Caki2 (cell line): ENCODE measurements around the gene MED27. TPM values are rescaled to one million over a fixed set of nuclear protein-coding genes. Genes with fewer than 3 reads are reported as not detected.
"Not testable (repeated sequence)": the region's sequence is repeated elsewhere in the genome, so short reads cannot be mapped to it uniquely, and the experiment has no call there.

Source experiments
- DNase-seq: peaks from one replicate; pipeline ENCODE4 v3.0.0-alpha.2; 2015; ENCODE audit warnings: low read depth
- in situ Hi-C: cut with HindIII; loops from 2 replicates; pipeline ENCODE4 v1.10.0; 2016; ENCODE audit warnings: low sequenced_read_pairs, low pct_unique_long_range_greater_than_20kb, mixed read lengths
- total RNA-seq: library from RNA; depleted of rRNA; stranded (reverse); fragments of >200 nt; shearing (Covaris generic); gene quantifications from 2 replicates; pipeline ENCODE4 v1.2.3, GENCODE V29; 2014; ENCODE audit warnings: low replicate concordance

The MED27 gene
- total RNA-seq, 1 experiment from 2014 or later, result 72.8 TPM

DNA sequence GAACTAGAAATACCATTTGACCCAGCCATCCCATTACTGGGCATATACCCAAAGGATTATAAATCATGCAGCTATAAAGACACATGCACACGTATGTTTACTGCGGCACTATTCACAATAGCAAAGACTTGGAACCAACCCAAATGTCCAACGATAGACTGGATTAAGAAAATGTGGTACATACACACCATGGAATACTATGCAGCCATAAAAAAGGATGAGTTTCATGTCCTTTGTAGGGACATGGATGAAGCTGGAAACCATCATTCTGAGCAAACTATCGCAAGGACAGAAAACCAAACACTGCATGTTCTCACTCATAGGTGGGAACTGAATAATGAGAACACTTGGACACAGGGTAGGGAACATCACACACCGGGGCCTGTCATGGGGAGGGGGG lies 158.0 kb downstream of the MED27 start:
- DNase-seq, result not testable (repeated sequence)

GRCh38 chr9:131919216-131919615 lies 160.5 kb downstream of the MED27 start:
- DNase-seq, result no peak
- in situ Hi-C loops, result no loop called here

More for the DNA sequence above, 158.0 kb downstream of the MED27 start:
- in situ Hi-C loops, result not testable (repeated sequence)

DNA sequence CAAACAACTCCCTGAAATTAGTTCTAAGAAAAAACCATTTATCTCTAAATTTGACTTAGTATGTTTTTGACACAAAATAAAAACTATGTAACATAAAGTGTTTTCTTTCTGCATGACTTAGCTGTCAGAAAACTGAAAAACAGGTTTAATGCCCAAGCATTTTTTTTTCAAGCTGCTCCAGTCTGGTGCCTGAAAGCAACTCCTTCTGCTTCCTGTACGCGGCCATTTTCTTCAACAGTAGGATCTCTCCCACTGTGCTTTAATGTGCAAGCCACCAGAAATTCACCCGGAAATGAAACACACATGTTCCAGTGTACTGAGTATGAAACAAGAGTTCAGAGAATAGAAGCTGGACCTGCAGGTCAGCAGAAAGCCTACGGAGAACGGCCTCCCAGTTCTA lies 161.2 kb downstream of the MED27 start:
- no peak for DNase-seq
- in situ Hi-C loops, result no loop called here

- in situ Hi-C loops, result no loop called here
- DNase-seq, result no peak
These were observed 162.7 kb downstream of the MED27 start for GRCh38 chr9:131917009-131917408.

DNA sequence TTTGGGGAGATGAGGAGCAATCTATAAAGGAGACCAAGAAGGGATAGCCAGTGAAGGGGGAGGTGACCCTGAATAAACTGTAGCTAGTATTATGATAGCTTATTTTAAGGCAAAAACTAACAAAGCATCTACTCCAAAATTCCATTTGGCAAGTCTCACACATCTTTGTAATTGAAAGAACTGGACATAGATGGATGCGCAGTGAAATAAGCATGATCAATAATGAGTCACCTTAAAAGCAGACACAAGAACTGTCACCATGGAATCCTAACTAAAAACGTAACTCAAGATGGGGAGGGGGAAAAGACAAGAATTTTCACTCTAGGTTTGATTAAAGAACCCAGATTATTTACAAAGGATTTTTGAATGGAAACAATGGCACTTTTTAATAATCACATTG lies 164.5 kb downstream of the MED27 start:
- no peak for DNase-seq
- in situ Hi-C loops, result no loop called here

DNA sequence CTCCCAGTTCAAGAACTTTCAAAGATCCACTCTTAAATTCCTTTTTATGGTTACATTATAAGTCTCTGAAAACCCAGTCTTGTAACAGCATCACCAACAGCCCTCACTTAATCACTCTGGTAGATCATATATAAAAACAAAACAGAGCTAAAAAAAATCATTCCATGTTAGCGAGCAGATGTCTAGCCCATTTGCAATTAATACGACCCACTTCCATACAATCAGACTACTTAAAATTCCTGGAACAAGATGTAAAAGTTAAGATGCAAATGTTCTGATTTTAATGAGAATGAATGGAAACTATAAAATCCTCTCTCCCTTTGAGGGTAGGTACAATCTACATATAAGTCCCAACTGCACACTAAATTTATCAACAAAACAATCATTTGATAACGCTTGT lies 167.0 kb downstream of the MED27 start:
- DNase-seq, result no peak
- in situ Hi-C loops, result no loop called here

DNA sequence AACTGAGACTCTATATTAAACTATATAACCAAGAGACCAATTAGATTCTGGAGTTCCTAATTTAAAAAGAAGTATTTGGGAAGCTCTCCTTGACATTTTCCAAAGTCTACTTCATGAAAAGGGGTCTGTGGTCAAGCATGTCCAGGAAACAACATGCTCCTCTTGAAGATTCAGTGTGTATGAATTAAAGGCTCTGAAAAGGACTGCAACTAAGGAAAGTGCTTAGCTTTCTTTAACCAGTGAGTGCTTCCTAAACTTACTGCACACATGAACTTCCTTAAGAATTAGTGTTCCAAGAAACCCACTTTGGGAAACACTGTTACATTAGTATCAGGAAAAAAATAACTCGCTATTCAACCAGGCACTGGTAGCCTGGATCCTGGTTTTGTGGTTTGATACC lies 167.6 kb downstream of the MED27 start:
- in situ Hi-C loops, result no loop called here
- no peak for DNase-seq

GRCh38 chr9:131910572-131910971 lies 169.1 kb downstream of the MED27 start:
- DNase-seq, result no peak
- in situ Hi-C loops, result no loop called here

DNA sequence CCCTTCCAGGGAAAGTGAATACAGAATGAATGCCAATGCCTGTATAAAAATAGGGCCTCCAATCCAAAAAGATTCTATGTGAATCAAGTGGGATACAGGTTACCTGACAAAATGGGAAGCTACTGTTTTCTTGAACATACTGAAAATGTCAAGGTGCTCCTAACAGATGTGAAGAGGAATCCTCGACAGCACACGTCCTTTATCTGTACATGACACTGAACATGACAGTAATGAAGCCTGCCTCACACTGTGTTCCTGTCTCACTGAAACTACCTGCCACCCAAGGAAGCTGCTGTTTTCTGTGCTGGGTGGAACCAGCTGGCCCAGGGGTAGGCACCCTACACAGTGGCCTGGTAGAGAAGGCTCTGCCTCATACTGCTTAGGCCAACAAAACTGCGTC lies 174.5 kb downstream of the MED27 start:
- DNase-seq, result no peak
- in situ Hi-C loops, result no loop called here

DNA sequence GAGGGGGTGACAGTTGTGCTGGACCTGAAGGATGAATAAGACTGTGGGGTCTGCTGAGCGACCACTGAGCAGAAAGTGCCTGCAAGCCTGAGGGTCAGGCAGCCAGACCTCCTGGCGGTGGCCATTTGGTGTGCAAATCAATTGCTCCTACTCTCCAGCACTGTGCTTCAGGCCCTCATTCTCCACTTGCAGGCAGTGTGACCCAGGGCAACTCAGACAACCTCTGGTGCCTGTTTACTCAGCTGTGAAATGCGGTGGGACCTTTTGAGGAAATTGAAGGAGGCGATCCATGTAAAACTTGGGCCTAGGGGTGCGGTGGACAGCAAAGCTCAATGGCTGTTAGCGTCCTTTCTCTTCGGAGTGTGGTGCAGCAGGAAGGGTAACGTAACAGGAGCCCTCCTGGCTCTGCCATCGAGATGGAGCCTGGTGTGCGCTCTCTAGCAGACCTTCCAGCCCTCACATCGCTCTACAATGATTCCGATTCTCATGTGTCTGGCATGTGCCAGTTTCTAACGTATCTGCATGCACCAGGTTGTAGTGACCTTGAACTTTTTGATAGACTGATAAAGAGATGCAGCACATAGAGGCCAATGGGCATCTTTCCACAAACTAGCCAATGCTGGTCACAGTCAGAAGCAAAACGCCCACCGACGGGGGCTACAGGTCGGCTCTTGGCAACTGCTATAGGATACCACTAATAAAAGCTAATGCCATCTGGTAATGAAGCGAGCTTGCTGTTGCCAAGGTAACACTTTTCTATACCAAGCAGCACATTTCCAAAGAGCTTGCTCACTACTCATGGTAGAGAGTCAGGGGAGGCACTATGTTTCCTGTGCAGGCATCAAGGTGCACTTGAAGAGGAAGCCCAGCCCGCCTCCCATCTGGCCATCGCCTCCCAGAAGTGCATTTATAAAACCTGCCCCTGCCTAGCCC lies 180.1 kb downstream of the MED27 start:
- in situ Hi-C loops, result no loop called here
- DNase-seq, result no peak

GRCh38 chr9:131892902-131893500 lies 186.7 kb downstream of the MED27 start:
- no peak for DNase-seq
- in situ Hi-C loops, result no loop called here

GRCh38 chr9:131892162-131892707 lies 187.4 kb downstream of the MED27 start:
- in situ Hi-C loops, result no loop called here
- DNase-seq, result no peak

DNA sequence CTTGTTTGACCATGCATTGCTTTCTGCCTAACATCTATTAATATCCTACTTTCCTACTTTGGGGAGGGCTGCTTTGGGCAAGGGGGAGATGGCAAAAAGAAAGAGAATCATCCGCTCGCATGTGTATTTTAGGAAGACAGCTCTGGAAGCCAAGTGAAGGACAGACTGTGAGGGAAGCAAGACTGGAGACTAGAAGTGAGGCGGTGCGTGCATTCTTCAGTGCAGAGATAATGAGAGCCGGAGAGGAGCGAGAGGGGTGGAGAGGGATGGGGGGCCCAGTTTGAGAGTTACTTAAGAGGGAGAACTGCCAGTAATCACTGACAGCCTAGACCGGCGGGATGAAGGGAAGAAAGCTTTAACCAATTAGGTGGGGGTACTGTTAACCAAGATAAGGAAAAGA lies 188.1 kb downstream of the MED27 start:
- in situ Hi-C loops, result no loop called here
- DNase-seq, result no peak

GRCh38 chr9:131889437-131890251 lies 190.0 kb downstream of the MED27 start:
- in situ Hi-C loops, result no loop called here
- no peak for DNase-seq

DNA sequence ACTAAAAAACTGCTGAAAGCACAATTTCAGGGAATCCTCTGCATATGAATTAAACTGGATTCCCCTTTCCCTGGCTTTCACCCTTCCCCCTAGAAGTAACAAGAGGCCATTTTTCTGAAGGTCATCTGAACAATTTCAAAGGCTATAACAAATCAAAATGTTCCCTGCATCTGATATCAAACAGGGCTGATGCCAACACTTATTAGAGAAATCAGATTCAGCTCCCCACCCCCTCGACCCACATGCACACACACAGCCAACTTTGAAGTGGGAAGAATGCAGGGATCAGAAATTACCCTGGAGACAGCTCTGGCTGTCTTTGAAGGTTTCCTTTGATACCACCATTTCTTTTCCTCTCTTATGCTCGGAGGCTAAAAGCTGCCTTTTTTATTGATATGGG lies 190.7 kb downstream of the MED27 start:
- in situ Hi-C loops, result no loop called here
- no peak for DNase-seq

DNA sequence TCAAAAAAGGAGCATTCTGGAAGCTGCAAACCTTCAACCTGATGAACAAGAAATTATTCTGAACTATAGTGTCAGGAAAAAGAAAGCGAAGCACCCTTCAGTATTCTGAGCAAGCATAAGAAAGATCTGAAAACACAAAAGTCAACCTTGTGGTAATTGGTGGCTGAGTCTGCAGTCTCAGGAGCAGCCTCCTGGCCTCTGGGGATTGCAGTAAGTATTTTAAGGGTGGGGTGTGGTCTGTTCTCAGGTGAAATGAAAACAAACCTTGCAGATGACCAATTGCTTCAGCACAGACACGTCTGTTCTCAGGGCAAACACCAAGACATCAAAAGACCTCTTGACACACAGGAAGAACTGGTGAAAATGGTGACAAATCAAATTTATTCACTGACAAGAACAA lies 192.0 kb downstream of the MED27 start:
- DNase-seq, result no peak
- in situ Hi-C loops, result no loop called here

GRCh38 chr9:131886826-131887225 lies 192.8 kb downstream of the MED27 start:
- no peak for DNase-seq
- in situ Hi-C loops, result no loop called here

- in situ Hi-C loops, result no loop called here
- DNase-seq, result no peak
These were observed 194.5 kb downstream of the MED27 start for GRCh38 chr9:131885144-131885609.

GRCh38 chr9:131884222-131884621 lies 195.4 kb downstream of the MED27 start:
- no peak for DNase-seq
- in situ Hi-C loops, result no loop called here
